Fibroblast of mammary gland (primary cell): ENCODE results near the gene LRFN2.

ENCODE experiments used
- DNase-seq: peaks from one replicate; pipeline ENCODE4 v3.0.0-alpha.2; 2010; ENCODE audit warnings: low read depth
- H3K4me3 ChIP-seq: 2 replicates; pipeline ENCODE4 v1.5.1; 2011; ENCODE audit warnings: low read depth, mild to moderate bottlenecking, low read length, moderate library complexity; ENCODE audit not compliant: control insufficient read depth
- CTCF ChIP-seq: conservative IDR thresholded peaks from 2 replicates; pipeline ENCODE4 v1.5.1; 2011; ENCODE audit warnings: low read depth, low read length, inconsistent platforms; ENCODE audit not compliant: control insufficient read depth, insufficient read depth

LRFN2 gene

GRCh38 chr6:40411881-40412280, 175.3 kb downstream of the LRFN2 start:
- no peak overlapping the region for H3K4me3 ChIP-seq
- TF ChIP-seq CTCF, result no peak
- DNase-seq, result no peak

GRCh38 chr6:40410821-40411220, 176.3 kb downstream of the LRFN2 start:
- TF ChIP-seq CTCF, result no peak
- H3K4me3 ChIP-seq, result no peak overlapping the region
- DNase-seq, result no peak

GRCh38 chr6:40409716-40410397, 177.3 kb downstream of the LRFN2 start:
- TF ChIP-seq CTCF, result no peak
- H3K4me3 ChIP-seq, result no peak overlapping the region
- DNase-seq, result no peak

- no peak for DNase-seq
- H3K4me3 ChIP-seq, result no peak overlapping the region
- TF ChIP-seq CTCF, result no peak
These were observed 178.2 kb downstream of the LRFN2 start for GRCh38 chr6:40408786-40409542.

- TF ChIP-seq CTCF, result no peak
- H3K4me3 ChIP-seq, result no peak overlapping the region
- DNase-seq, result no peak
These were observed 179.9 kb downstream of the LRFN2 start for GRCh38 chr6:40407239-40407638.

GRCh38 chr6:40406175-40406574, 181.0 kb downstream of the LRFN2 start:
- no peak overlapping the region for H3K4me3 ChIP-seq
- no peak for DNase-seq
- no peak for TF ChIP-seq CTCF

GRCh38 chr6:40400738-40401137, 186.4 kb downstream of the LRFN2 start:
- no peak overlapping the region for H3K4me3 ChIP-seq
- no peak for DNase-seq
- TF ChIP-seq CTCF, result no peak
